ENCODE results near the gene SSTR5. TPM values are rescaled to one million over a fixed set of nuclear protein-coding genes. Genes with fewer than 3 reads are reported as not detected.

SSTR5 gene
- total RNA-seq, 1 donor from 2014 or later: 22.6 TPM

- Histone ChIP-seq H3K27ac (replicated peaks) (peak overlapping the region; percentile 92), H3K4me3 (no peak overlapping the region), H3K36me3 (no peaks in the 10 kb centered on the region), H3K27me3 (ENCODE audit: low read depth) (peaks cover 53% of the 10 kb centered on the region), H3K4me1 (peaks cover 45% of the 10 kb centered on the region), H3K9me3 (replicated peaks) (no peaks in the 10 kb centered on the region)
- TF ChIP-seq CTCF (IDR thresholded peaks at IDR 0.05; ENCODE audit: borderline replicate concordance): no peak
- DNase-seq: no peak
- intact Hi-C loops (cut with micrococcal nuclease): no loop called here
These were observed 23.1 kb downstream of the SSTR5 start for GRCh38 chr16:1095450-1096168.

- H3K9me3 ChIP-seq (replicated peaks): no peaks in the 10 kb centered on the region
- no peak within 1 kb of the TSS for H3K4me3 ChIP-seq
- intact Hi-C loops (cut with micrococcal nuclease): no loop called here
- no peaks in the 10 kb centered on the region for H3K36me3 ChIP-seq
- DNase-seq: no peak
- peaks cover 54% of the 10 kb centered on the region for H3K27me3 ChIP-seq (ENCODE audit: low read depth)
- peak within 1 kb of the TSS; percentile 92 for H3K27ac ChIP-seq (replicated peaks)
- H3K4me1 ChIP-seq: peaks cover 37% of the 10 kb centered on the region
- no peak for TF ChIP-seq CTCF (IDR thresholded peaks at IDR 0.05; ENCODE audit: borderline replicate concordance)
These were observed 23.9 kb downstream of the SSTR5 start, which contains the start of gene C1QTNF8 for GRCh38 chr16:1096169-1097082. C1QTNF8 (minus strand) TSS chr16:1096244; CDS start chr16:1094922, 1,322 bp downstream.

GRCh38 chr16:1097156-1097555 lies 24.6 kb downstream of the SSTR5 start:
- intact Hi-C loops (cut with micrococcal nuclease): no loop called here
- Histone ChIP-seq H3K4me3 (no peak overlapping the region), H3K27ac (replicated peaks) (peak overlapping the region; percentile 92), H3K4me1 (peaks cover 31% of the 10 kb centered on the region), H3K27me3 (ENCODE audit: low read depth) (peaks cover 61% of the 10 kb centered on the region), H3K36me3 (no peaks in the 10 kb centered on the region), H3K9me3 (replicated peaks) (no peaks in the 10 kb centered on the region)
- TF ChIP-seq CTCF (IDR thresholded peaks at IDR 0.05; ENCODE audit: borderline replicate concordance): no peak
- no peak for DNase-seq

- H3K36me3 ChIP-seq: no peaks in the 10 kb centered on the region
- H3K9me3 ChIP-seq (replicated peaks): no peaks in the 10 kb centered on the region
- H3K4me3 ChIP-seq: no peak overlapping the region
- intact Hi-C loops (cut with micrococcal nuclease): no loop called here
- H3K4me1 ChIP-seq: peaks cover 31% of the 10 kb centered on the region
- peaks cover 63% of the 10 kb centered on the region for H3K27me3 ChIP-seq (ENCODE audit: low read depth)
- no peak for TF ChIP-seq CTCF (IDR thresholded peaks at IDR 0.05; ENCODE audit: borderline replicate concordance)
- H3K27ac ChIP-seq (replicated peaks): peak overlapping the region; percentile 92
- peak; percentile 86 for DNase-seq
These were observed 25.3 kb downstream of the SSTR5 start for GRCh38 chr16:1097800-1098199.

- Histone ChIP-seq H3K9me3 (replicated peaks) (no peaks in the 10 kb centered on the region), H3K36me3 (no peaks in the 10 kb centered on the region), H3K4me1 (peaks cover 37% of the 10 kb centered on the region), H3K27ac (replicated peaks) (peak overlapping the region; percentile 92), H3K27me3 (ENCODE audit: low read depth) (peaks cover 69% of the 10 kb centered on the region), H3K4me3 (no peak overlapping the region)
- intact Hi-C loops (cut with micrococcal nuclease): no loop called here
- DNase-seq: peak; percentile 50
- TF ChIP-seq CTCF (IDR thresholded peaks at IDR 0.05; ENCODE audit: borderline replicate concordance): no peak
These were observed 25.9 kb downstream of the SSTR5 start for GRCh38 chr16:1098266-1098991.

All from left ventricle myocardium inferior (tissue), 1 donor.